Measurements from ENCODE around the gene KXD1. TPM values are rescaled to one million over a fixed set of nuclear protein-coding genes. Genes with fewer than 3 reads are reported as not detected.

KXD1 gene, protein sequence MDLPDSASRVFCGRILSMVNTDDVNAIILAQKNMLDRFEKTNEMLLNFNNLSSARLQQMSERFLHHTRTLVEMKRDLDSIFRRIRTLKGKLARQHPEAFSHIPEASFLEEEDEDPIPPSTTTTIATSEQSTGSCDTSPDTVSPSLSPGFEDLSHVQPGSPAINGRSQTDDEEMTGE
- 151 and 165 TPM in 2 replicates for polyA plus RNA-seq (2012; rRNA removed)
- 73.1 and 118 TPM in 2 replicates for polyA plus RNA-seq (2012; cell fraction: cytosol; rRNA removed)
- 148 TPM in 2 replicates for polyA plus RNA-seq (2012; cell fraction: nucleus; rRNA removed)

DNA sequence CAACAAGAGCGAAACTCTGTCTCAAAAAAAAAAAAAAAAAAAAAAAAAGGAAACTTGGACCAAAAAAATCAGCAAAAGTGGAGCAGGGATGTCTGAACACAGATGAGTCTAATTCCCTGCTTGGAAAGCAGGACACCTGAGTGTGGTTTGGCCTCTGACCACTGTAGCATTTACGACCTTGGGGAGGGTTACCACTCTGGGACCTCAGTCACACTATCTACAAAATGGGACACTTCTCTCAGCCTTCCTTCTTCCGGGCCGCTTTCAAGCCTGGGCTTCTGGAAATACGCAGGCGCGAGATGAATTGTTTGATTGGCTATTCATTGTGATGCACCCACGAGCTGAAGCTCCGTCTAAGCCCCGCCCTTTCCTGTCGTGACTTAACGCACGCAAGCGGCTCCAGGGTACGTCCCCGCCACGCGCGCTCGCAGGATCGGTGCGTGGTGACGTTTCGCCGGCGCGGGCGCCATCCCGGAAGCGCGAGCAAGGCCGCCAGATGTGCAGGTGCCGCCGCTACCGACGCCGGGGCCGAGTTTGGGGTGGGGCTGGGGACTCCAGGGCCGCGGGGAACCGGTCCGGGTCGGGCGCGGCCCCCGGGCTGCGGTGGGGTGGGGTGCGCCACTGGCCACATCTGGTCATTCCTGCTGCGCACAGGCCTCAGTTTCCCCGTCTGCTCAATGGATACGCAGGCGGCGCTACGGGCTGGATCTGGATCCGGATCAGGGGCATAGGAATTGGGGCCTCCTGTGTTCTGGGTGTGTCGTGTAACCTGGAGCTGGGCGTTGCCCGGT, at the start of gene KXD1:
Gene KXD1 (plus strand): TSS at position 460 of the 791 bp plus-strand sequence. CDS start 4,187 bp downstream, outside the sequence.
- H3K9me2 ChIP-seq, result no peaks in the 10 kb centered on the region
- H3K27me3 ChIP-seq (ENCODE audit: insufficient read depth), result no peaks in the 10 kb centered on the region
- ChIA-PET POLR2A (interaction anchor here (0.6 to 2.5 kb wide), 4 partner anchors 13 to 37 kb away, joined by 3 to 14 read pairs (median 3); partner anchors contain the start of gene UBA52), CTCF (interaction anchor here (0.8 to 2.5 kb wide), 9 partner anchors 14 to 290 kb away, joined by 4 to 8 read pairs (median 5); partner anchors contain the start of genes REX1BD and UBA52)
- H3K79me2 ChIP-seq (ENCODE audit: insufficient read depth), result peaks cover 48% of the 10 kb centered on the region
- H3K27ac ChIP-seq (ENCODE audit: low read depth in 2 of 2, low read length in 1 of 2), result peak within 1 kb of the TSS; percentile 46 to 60
- peaks cover 0 to 5% of the 10 kb centered on the region in 2 experiments; a peak in 1 of 4 replicates for H3K4me1 ChIP-seq (ENCODE audit: control insufficient read depth in 1 of 2, insufficient read depth in 2 of 2, low read depth in 1 of 2, low read length in 1 of 2)
- H2AFZ ChIP-seq (ENCODE audit: low read depth), result peak within 1 kb of the TSS; percentile 85
- no peaks in the 10 kb centered on the region for H4K20me1 ChIP-seq (ENCODE audit: insufficient read depth)
- H3F3A ChIP-seq (replicated peaks; ENCODE audit: insufficient read depth), result peaks cover 3% of the 10 kb centered on the region
- WGBS (ENCODE audit: low lambda C conversion rate), result under 1% methylated on average over 50 of the region's 58 CpGs
- peak within 1 kb of the TSS; percentile 90 for H3K4me2 ChIP-seq
- H3K36me3 ChIP-seq (replicated peaks in 1 of 2; ENCODE audit: control insufficient read depth in 1 of 2, insufficient read depth in 2 of 2, low read length in 1 of 2), result peaks cover 4 to 5% of the 10 kb centered on the region in 2 experiments
- peak within 1 kb of the TSS; percentile 78 to 85 for H3K4me3 ChIP-seq (ENCODE audit: low read depth in 2 of 2, low read length in 1 of 2)
- H3K9ac ChIP-seq, result peak within 1 kb of the TSS; percentile 75
- peak; percentile 7 for TF ChIP-seq TAF1 (IDR thresholded peaks at IDR 0.05; ENCODE audit: borderline replicate concordance, low read depth, low read length)
- TF ChIP-seq, protein P1, sequence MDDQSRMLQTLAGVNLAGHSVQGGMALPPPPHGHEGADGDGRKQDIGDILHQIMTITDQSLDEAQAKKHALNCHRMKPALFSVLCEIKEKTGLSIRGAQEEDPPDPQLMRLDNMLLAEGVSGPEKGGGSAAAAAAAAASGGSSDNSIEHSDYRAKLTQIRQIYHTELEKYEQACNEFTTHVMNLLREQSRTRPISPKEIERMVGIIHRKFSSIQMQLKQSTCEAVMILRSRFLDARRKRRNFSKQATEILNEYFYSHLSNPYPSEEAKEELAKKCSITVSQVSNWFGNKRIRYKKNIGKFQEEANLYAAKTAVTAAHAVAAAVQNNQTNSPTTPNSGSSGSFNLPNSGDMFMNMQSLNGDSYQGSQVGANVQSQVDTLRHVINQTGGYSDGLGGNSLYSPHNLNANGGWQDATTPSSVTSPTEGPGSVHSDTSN (IDR thresholded peaks at IDR 0.05), result peak; percentile 10; the same call in 1 of the 2 replicates
- TF ChIP-seq NRF1 (IDR thresholded peaks at IDR 0.05; ENCODE audit: low read depth, low read length), result peak; percentile 83
- TF ChIP-seq, protein P2, sequence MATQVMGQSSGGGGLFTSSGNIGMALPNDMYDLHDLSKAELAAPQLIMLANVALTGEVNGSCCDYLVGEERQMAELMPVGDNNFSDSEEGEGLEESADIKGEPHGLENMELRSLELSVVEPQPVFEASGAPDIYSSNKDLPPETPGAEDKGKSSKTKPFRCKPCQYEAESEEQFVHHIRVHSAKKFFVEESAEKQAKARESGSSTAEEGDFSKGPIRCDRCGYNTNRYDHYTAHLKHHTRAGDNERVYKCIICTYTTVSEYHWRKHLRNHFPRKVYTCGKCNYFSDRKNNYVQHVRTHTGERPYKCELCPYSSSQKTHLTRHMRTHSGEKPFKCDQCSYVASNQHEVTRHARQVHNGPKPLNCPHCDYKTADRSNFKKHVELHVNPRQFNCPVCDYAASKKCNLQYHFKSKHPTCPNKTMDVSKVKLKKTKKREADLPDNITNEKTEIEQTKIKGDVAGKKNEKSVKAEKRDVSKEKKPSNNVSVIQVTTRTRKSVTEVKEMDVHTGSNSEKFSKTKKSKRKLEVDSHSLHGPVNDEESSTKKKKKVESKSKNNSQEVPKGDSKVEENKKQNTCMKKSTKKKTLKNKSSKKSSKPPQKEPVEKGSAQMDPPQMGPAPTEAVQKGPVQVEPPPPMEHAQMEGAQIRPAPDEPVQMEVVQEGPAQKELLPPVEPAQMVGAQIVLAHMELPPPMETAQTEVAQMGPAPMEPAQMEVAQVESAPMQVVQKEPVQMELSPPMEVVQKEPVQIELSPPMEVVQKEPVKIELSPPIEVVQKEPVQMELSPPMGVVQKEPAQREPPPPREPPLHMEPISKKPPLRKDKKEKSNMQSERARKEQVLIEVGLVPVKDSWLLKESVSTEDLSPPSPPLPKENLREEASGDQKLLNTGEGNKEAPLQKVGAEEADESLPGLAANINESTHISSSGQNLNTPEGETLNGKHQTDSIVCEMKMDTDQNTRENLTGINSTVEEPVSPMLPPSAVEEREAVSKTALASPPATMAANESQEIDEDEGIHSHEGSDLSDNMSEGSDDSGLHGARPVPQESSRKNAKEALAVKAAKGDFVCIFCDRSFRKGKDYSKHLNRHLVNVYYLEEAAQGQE (IDR thresholded peaks at IDR 0.05; ENCODE audit: low read depth, low read length), result no peak
- TF ChIP-seq GABPA (IDR thresholded peaks at IDR 0.05; ENCODE audit: low read depth), result peak; percentile 66
- TF ChIP-seq, protein P3, sequence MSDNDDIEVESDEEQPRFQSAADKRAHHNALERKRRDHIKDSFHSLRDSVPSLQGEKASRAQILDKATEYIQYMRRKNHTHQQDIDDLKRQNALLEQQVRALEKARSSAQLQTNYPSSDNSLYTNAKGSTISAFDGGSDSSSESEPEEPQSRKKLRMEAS (IDR thresholded peaks at IDR 0.05; ENCODE audit: low read depth), result peak; percentile 87
- no peak; the same call in 1 of the 2 replicates for TF ChIP-seq RCOR1 (IDR thresholded peaks at IDR 0.05; ENCODE audit: low read length)
- TF ChIP-seq POLR2AphosphoS5 (IDR thresholded peaks at IDR 0.05; ENCODE audit: low read depth, low read length), result peak; percentile 80
- TF ChIP-seq RFX5 (IDR thresholded peaks at IDR 0.05; ENCODE audit: low read length), result peak; percentile 68; the same call in 1 of the 2 replicates
- peak; percentile 81; the same call in 1 of the 2 replicates for TF ChIP-seq SIN3A (IDR thresholded peaks at IDR 0.05; ENCODE audit: borderline replicate concordance, low read depth, low read length)
- peak; percentile 92 for TF ChIP-seq MXI1 (IDR thresholded peaks at IDR 0.05; ENCODE audit: low read depth, low read length)
- no peak for TF ChIP-seq CHD2 (IDR thresholded peaks at IDR 0.05; ENCODE audit: low read length, partially characterized antibody)
- TF ChIP-seq FOXJ3 (CRISPR knock-in tag; IDR thresholded peaks at IDR 0.05), result no peak
- TF ChIP-seq ELF1 (IDR thresholded peaks at IDR 0.05), result peak; percentile 96
- TF ChIP-seq YY1 (IDR thresholded peaks at IDR 0.05; ENCODE audit: low read depth), result 0 out of 2 replicates have a peak, but pooled peaks have one; percentile 13
- TF ChIP-seq JUND (IDR thresholded peaks at IDR 0.05), result no peak
- H3K9me3 ChIP-seq, result no peaks in the 10 kb centered on the region
- peak; percentile 97 for DNase-seq

Measured in SK-N-SH (cell line).